OCI-LY7 (cell line): ENCODE data around the gene LCNL1. TPM values are rescaled to one million over a fixed set of nuclear protein-coding genes. Genes with fewer than 3 reads are reported as not detected.

ENCODE experiments used
- BruUV-seq: library from RNA; stranded (reverse); fragments of 400-500 nt; replicated peaks from 2 replicates; lab custom pipeline; 2021; lab: Mats Ljungman, UMichigan
- CTCF ChIA-PET: fragments of 300-600 bp; sonication (Branson Sonifier 250); formaldehyde crosslinking; loops from one replicate; lab custom pipeline; 2022; ENCODE audit warnings: antibody characterized with exemption; ENCODE audit not compliant: unreplicated experiment; lab: Charles Lee
- POLR2A ChIA-PET: fragments of 300-600 bp; sonication (Branson Sonifier 250); formaldehyde crosslinking; loops from one replicate; lab custom pipeline; 2022; ENCODE audit warnings: antibody characterized with exemption; lab: Charles Lee
- DNase-seq: peaks from one replicate; pipeline ENCODE4 v3.0.0-alpha.2; 2015; ENCODE audit warnings: low spot score
- H2AFZ ChIP-seq: fragments of 200-600 bp; sonication (generic), shearing (Covaris generic); 2 replicates; pipeline ENCODE4 v1.6.1; 2014; ENCODE audit warnings: mild to moderate bottlenecking, antibody characterized with exemption, low read length, moderate library complexity
- H3K27ac ChIP-seq: fragments of 200-600 bp; sonication (generic); 2 replicates; pipeline ENCODE4 v1.5.1; 2014; ENCODE audit warnings: mixed run types, low read depth, mild to moderate bottlenecking, moderate library complexity, low read length, inconsistent platforms; ENCODE audit not compliant: poor library complexity, severe bottlenecking
- H3K36me3 ChIP-seq: fragments of 200-600 bp; sonication (generic); 2 replicates; pipeline ENCODE4 v1.6.1; 2014; ENCODE audit warnings: mild to moderate bottlenecking, antibody characterized with exemption, low read length, moderate library complexity, mixed read lengths; ENCODE audit not compliant: insufficient read depth
- H3K4me1 ChIP-seq: fragments of 200-600 bp; sonication (generic); 2 replicates; pipeline ENCODE4 v1.5.1; 2014; ENCODE audit warnings: mild to moderate bottlenecking, low read length; ENCODE audit not compliant: insufficient read depth, poor library complexity, severe bottlenecking
- H3K4me2 ChIP-seq: fragments of 200-600 bp; sonication (generic); 2 replicates; pipeline ENCODE4 v1.6.1; 2014; ENCODE audit warnings: mild to moderate bottlenecking, low read length
- H3K4me3 ChIP-seq: fragments of 200-600 bp; sonication (generic); 2 replicates; pipeline ENCODE4 v1.5.1; 2014; ENCODE audit warnings: mild to moderate bottlenecking, low read depth, low read length; ENCODE audit not compliant: poor library complexity, severe bottlenecking
- H3K79me2 ChIP-seq: fragments of 200-600 bp; sonication (generic); 2 replicates; pipeline ENCODE4 v1.6.1; 2016; ENCODE audit warnings: low read depth, mild to moderate bottlenecking, low read length, moderate library complexity, mixed read lengths; ENCODE audit not compliant: insufficient read depth
- H3K9me2 ChIP-seq: fragments of 200-600 bp; sonication (generic); 2 replicates; pipeline ENCODE4 v1.6.1; 2016; ENCODE audit warnings: mild to moderate bottlenecking, low read length, mixed read lengths; ENCODE audit not compliant: insufficient read depth
- H3K9me3 ChIP-seq: fragments of 200-600 bp; sonication (generic); 2 replicates; pipeline ENCODE4 v1.6.1; 2014; ENCODE audit warnings: mild to moderate bottlenecking, mixed run types, low read length, mixed read lengths
- H4K20me1 ChIP-seq: fragments of 200-600 bp; sonication (generic); 2 replicates; pipeline ENCODE4 v1.6.1; 2014; ENCODE audit warnings: mild to moderate bottlenecking, antibody characterized with exemption, low read length, moderate library complexity, mixed read lengths; ENCODE audit not compliant: insufficient read depth
- EZH2phosphoT487 ChIP-seq: fragments of 200-600 bp; sonication (generic); IDR thresholded peaks from 2 replicates; pipeline ENCODE4 v1.6.1; 2018; ENCODE audit warnings: low read depth, borderline replicate concordance, mild to moderate bottlenecking, mixed run types, antibody characterized with exemption, low read length, moderate library complexity, mixed read lengths
- intact Hi-C: fragments of 100-400 bp; cut with micrococcal nuclease; formaldehyde crosslinking; loops from one replicate; pipeline ENCODE4 v1.10.0; 2022; ENCODE audit not compliant: unreplicated experiment
- total RNA-seq, 2 experiments: library from RNA; depleted of rRNA in 1 of 2; stranded (reverse); fragments of >200 nt in 1 of 2; shearing (Covaris generic) in 1 of 2; gene quantifications; 2 replicates each; pipeline ENCODE4 v1.2.3, GENCODE V29; 2014 to 2022
- TF ChIP-seq, protein P1 (sequence below): fragments of 200-600 bp; sonication (generic); conservative IDR thresholded peaks from 2 replicates; pipeline ENCODE4 v1.5.1; 2014; ENCODE audit warnings: mild to moderate bottlenecking, antibody characterized with exemption, low read length, moderate library complexity, mixed read lengths

The LCNL1 gene
- total RNA-seq, 2 experiments from 2014 or later = not detected

DNA sequence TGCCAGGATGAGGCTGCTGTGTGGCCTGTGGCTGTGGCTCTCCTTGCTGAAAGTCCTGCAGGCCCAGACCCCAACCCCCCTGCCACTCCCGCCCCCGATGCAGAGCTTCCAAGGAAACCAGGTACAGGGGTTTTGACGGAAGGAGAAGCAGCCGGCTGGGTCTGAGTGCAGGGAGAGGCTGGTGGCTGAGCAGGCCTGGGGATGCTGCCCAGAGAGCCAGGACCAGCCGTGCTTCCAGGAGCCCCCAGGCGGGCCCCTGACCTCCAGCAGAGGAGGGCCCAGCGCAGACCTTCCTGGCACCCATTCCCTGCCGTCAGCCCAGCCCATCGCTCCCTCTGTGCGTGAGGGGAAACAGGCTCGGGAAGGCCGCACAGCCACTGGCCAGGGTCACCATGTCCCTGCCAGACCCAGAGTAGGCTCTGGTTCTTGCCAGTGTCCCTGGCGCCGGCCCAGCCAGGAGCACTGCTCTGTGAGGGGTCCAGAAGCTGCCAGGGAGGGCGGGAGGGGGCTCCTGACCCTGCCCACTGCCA lies 30.4 kb upstream of the LCNL1 start:
- Histone ChIP-seq H3K36me3 (no peaks in the 10 kb centered on the region), H3K4me3 (no peak overlapping the region), H3K4me1 (peaks cover 22% of the 10 kb centered on the region), H4K20me1 (no peaks in the 10 kb centered on the region), H3K27ac (no peak overlapping the region), H3K9me2 (no peaks in the 10 kb centered on the region), H3K79me2 (no peaks in the 10 kb centered on the region), H3K4me2 (no peak overlapping the region), H2AFZ (no peak overlapping the region), H3K9me3 (no peaks in the 10 kb centered on the region)
- BruUV-seq = no TSS peak
- DNase-seq = no peak
- intact Hi-C loops = no loop called here
- ChIA-PET CTCF (interaction anchor here (0.6 to 0.7 kb wide), 2 partner anchors 23 to 44 kb away, joined by 3 to 9 read pairs; partner anchors contain the start of gene CLIC3), POLR2A (interaction anchor here (0.6 kb wide), 1 partner anchor 144 kb away, joined by 3 read pairs; no protein-coding TSS in a partner anchor)
- no peak for TF ChIP-seq EZH2phosphoT487
- TF ChIP-seq, protein P1, sequence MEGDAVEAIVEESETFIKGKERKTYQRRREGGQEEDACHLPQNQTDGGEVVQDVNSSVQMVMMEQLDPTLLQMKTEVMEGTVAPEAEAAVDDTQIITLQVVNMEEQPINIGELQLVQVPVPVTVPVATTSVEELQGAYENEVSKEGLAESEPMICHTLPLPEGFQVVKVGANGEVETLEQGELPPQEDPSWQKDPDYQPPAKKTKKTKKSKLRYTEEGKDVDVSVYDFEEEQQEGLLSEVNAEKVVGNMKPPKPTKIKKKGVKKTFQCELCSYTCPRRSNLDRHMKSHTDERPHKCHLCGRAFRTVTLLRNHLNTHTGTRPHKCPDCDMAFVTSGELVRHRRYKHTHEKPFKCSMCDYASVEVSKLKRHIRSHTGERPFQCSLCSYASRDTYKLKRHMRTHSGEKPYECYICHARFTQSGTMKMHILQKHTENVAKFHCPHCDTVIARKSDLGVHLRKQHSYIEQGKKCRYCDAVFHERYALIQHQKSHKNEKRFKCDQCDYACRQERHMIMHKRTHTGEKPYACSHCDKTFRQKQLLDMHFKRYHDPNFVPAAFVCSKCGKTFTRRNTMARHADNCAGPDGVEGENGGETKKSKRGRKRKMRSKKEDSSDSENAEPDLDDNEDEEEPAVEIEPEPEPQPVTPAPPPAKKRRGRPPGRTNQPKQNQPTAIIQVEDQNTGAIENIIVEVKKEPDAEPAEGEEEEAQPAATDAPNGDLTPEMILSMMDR = no peak

DNA sequence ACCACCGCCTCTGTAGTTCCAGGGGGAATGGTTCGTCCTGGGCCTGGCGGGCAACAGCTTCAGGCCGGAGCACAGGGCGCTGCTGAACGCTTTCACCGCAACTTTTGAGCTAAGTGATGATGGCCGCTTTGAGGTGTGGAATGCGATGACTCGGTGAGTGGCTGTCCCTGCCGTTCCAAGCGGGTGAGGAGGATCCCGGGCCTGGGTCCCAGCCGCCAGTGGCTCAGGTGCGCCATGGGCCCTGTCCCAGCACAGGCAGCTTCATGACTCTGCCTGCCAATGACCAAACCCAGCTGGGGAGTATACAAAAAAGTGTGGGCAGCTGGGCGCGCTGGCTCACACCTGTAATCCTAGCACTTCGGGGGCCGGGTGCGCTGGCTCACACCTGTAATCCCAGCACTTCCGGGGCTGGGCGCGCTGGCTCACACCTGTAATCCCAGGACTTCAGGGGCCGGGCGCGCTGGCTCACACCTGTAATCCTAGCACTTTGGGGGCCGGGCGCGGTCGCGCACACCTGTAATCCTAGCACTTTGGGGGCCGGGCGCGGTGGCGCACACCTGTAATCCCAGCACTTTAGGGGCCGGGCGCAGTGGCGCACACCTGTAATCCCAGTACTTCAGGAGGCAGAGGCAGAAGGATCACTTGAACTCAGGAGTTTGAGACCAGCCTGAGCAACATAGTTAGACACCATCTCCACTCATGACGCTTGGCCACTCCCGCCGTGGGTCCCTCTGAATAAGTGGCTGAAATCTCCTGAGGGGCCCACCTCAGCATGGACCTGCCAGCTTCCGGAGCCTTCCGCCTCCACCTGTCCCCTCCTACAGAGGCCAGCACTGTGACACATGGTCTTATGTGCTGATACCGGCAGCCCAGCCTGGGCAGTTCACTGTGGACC lies 29.7 kb upstream of the LCNL1 start:
- Histone ChIP-seq H3K79me2 (no peaks in the 10 kb centered on the region), H3K9me2 (no peaks in the 10 kb centered on the region), H3K4me2 (no peak overlapping the region), H2AFZ (no peak overlapping the region), H3K9me3 (no peaks in the 10 kb centered on the region), H4K20me1 (no peaks in the 10 kb centered on the region), H3K4me3 (no peak overlapping the region), H3K4me1 (peaks cover 16% of the 10 kb centered on the region), H3K36me3 (no peaks in the 10 kb centered on the region), H3K27ac (no peak overlapping the region)
- POLR2A ChIA-PET = interaction anchor here (0.6 kb wide), 1 partner anchor 143 kb away, joined by 3 read pairs; no protein-coding TSS in a partner anchor
- no TSS peak for BruUV-seq
- CTCF ChIA-PET = interaction anchor here (0.7 kb wide), 1 partner anchor 22 kb away, joined by 9 read pairs; no protein-coding TSS in a partner anchor
- no peak for DNase-seq
- TF ChIP-seq, protein P1 = no peak
- TF ChIP-seq EZH2phosphoT487 = no peak
- intact Hi-C loops = no loop called here
